Endothelial cell of umbilical vein (primary cell): ENCODE data around the gene ANKRD33B. TPM values are rescaled to one million over a fixed set of nuclear protein-coding genes. Genes with fewer than 3 reads are reported as not detected.

Experiments
- BruUV-seq: library from RNA; stranded (reverse); fragments of 400-500 nt; replicated peaks from 2 replicates; lab custom pipeline; 2021; lab: Mats Ljungman, UMichigan
- CTCF ChIA-PET: fragments of 300-600, 350-600 bp; sonication (Branson Sonifier 250); formaldehyde crosslinking; loops from one replicate; lab custom pipeline; 2021; ENCODE audit warnings: antibody characterized with exemption, inconsistent platforms; lab: Charles Lee
- POLR2A ChIA-PET: fragments of 300-600, 350-600 bp; sonication (Branson Sonifier 250); formaldehyde crosslinking; loops from one replicate; lab custom pipeline; 2021; ENCODE audit warnings: antibody characterized with exemption, inconsistent platforms; lab: Charles Lee
- DNase-seq: peaks from one replicate; pipeline ENCODE4 v3.0.0-alpha.2; 2011; ENCODE audit warnings: low read depth, low spot score
- FAIRE-seq: peaks from 2 replicates; lab custom pipeline; 2011; peaks lifted over from hg19 to GRCh38; lab: Jason Lieb, UNC
- H2AFZ ChIP-seq: 2 replicates; pipeline ENCODE4 v1.6.0; 2012; ENCODE audit warnings: low read depth, low read length, control low read depth, inconsistent platforms
- H3K27ac ChIP-seq: 2 replicates; pipeline ENCODE4 v1.5.1; 2011; ENCODE audit warnings: low read depth, mild to moderate bottlenecking, control low read depth, low read length, moderate library complexity; ENCODE audit not compliant: insufficient read depth
- H3K27me3 ChIP-seq, 2 experiments: 2 replicates each; pipeline versions ENCODE4 v1.6.0 to v1.6.1; 2011; ENCODE audit warnings: low read length in 2 of 2, mixed read lengths in 1 of 2; ENCODE audit not compliant: control insufficient read depth in 2 of 2, insufficient read depth in 2 of 2
- H3K36me3 ChIP-seq, 2 experiments: 2 replicates in 1 of 2; 3 replicates in 1 of 2; pipeline ENCODE4 v1.5.1; 2011; ENCODE audit warnings: low read length in 2 of 2, mild to moderate bottlenecking in 1 of 2, moderate library complexity in 1 of 2; ENCODE audit not compliant: control insufficient read depth in 2 of 2, insufficient read depth in 2 of 2; ENCODE audit errors: extremely low read depth in 1 of 2
- H3K4me1 ChIP-seq: 3 replicates; pipeline ENCODE4 v1.5.1; 2011; ENCODE audit warnings: mild to moderate bottlenecking, low read length; ENCODE audit not compliant: control insufficient read depth, insufficient read depth; ENCODE audit errors: extremely low read depth
- H3K4me2 ChIP-seq: 2 replicates; pipeline ENCODE4 v1.6.1; 2011; ENCODE audit warnings: low read length, control low read depth, mixed read lengths; ENCODE audit not compliant: insufficient read depth
- H3K4me3 ChIP-seq, 3 experiments: fragments of 200-600 bp in 1 of 3; sonication (generic), shearing (Covaris generic) in 1 of 3; replicated peaks in 1 of 3; 2 replicates each; pipeline ENCODE4 v1.5.1; 2011 to 2016; ENCODE audit warnings: control low read depth in 3 of 3, low read length in 3 of 3, mild to moderate bottlenecking in 2 of 3, inconsistent platforms in 1 of 3, low read depth in 1 of 3, moderate library complexity in 1 of 3; ENCODE audit not compliant: insufficient read depth in 1 of 3
- H3K79me2 ChIP-seq: 2 replicates; pipeline ENCODE4 v1.6.0; 2012; ENCODE audit warnings: low read length, inconsistent platforms; ENCODE audit not compliant: control insufficient read depth, insufficient read depth
- H3K9ac ChIP-seq: replicated peaks from 2 replicates; pipeline ENCODE3; 2011; ENCODE audit warnings: low read length, control low read depth; ENCODE audit not compliant: insufficient read depth; ENCODE audit errors: extremely low read depth
- H3K9me1 ChIP-seq: replicated peaks from 3 replicates; pipeline ENCODE4 v1.6.0; 2011; ENCODE audit warnings: mild to moderate bottlenecking, low read length; ENCODE audit not compliant: control insufficient read depth, insufficient read depth; ENCODE audit errors: extremely low read depth
- H3K9me3 ChIP-seq: replicated peaks from 2 replicates; pipeline ENCODE4 v1.5.1; 2012; ENCODE audit warnings: low read length, inconsistent platforms; ENCODE audit not compliant: control insufficient read depth, insufficient read depth
- H4K20me1 ChIP-seq: replicated peaks from 2 replicates; pipeline ENCODE3; 2011; ENCODE audit warnings: mild to moderate bottlenecking, low read length; ENCODE audit not compliant: control insufficient read depth, insufficient read depth; ENCODE audit errors: extremely low read depth
- CTCF ChIP-seq, 2 donors: IDR thresholded peaks; 1 replicate in 1 of 2; 2 replicates in 1 of 2; pipeline ENCODE4 v1.5.1; 2011; ENCODE audit warnings: low read length in 2 of 2, mild to moderate bottlenecking in 2 of 2, moderate library complexity in 2 of 2, control low read depth in 1 of 2, inconsistent platforms in 1 of 2, low read depth in 1 of 2; ENCODE audit not compliant: insufficient read depth in 1 of 2; ENCODE audit errors: extremely low read depth in 1 of 2
- JUN ChIP-seq: IDR thresholded peaks from 2 replicates; pipeline ENCODE4 v1.6.1; 2011; ENCODE audit warnings: borderline replicate concordance, low read depth; ENCODE audit not compliant: insufficient read length, insufficient read depth
- POLR2A ChIP-seq: IDR thresholded peaks from 2 replicates; pipeline ENCODE4 v1.6.1; 2012; ENCODE audit warnings: low read depth, mild to moderate bottlenecking, control low read depth, low read length
- POLR2AphosphoS5 ChIP-seq: IDR thresholded peaks from 2 replicates; pipeline ENCODE4 v1.6.1; 2012; ENCODE audit warnings: low read depth, mild to moderate bottlenecking, control low read depth, low read length, moderate library complexity; ENCODE audit not compliant: insufficient read depth
- dilution Hi-C: fragments of 300-500 bp; cut with MboI; formaldehyde crosslinking; loops from one replicate; pipeline ENCODE4 v1.15.0; 2019; ENCODE audit warnings: low sequenced_read_pairs; ENCODE audit not compliant: extremely low pct_ligation_motif_present
- intact Hi-C: fragments of 100-400 bp; cut with micrococcal nuclease; formaldehyde crosslinking; loops from one replicate; pipeline ENCODE4 v1.10.0; 2022
- polyA plus RNA-seq, 4 experiments: library from polyadenylated mRNA; depleted of rRNA in 3 of 4; stranded (reverse) in 3 of 4; unstranded in 1 of 4; fragments of >200 nt; gene quantifications; 2 replicates each; pipeline versions ENCODE4 v1.2.1 to v1.2.3, GENCODE V29; 2011 to 2012; ENCODE audit warnings: missing spikeins in 1 of 4
- total RNA-seq: library from RNA; stranded (reverse); gene quantifications from 2 replicates; pipeline ENCODE4 v1.2.3, GENCODE V29; 2021

The ANKRD33B gene
- total and polyA plus RNA-seq, 2 donors (not counting 3 experiments of a cell fraction or from before 2014, with no cell fraction given): 2.4 to 5.4 TPM

GRCh38 chr5:10556893-10557746, 6.8 kb upstream of the ANKRD33B start:
- intact Hi-C loops (no loop called here), dilution Hi-C loops (no loop called here)
- Histone ChIP-seq H3K36me3 (no peaks in the 10 kb centered on the region), H3K27ac (no peak overlapping the region), H3K4me3 (no peak overlapping the region), H3K79me2 (no peaks in the 10 kb centered on the region), H3K4me2 (no peak overlapping the region), H2AFZ (peak overlapping the region; percentile 1), H4K20me1 (no peaks in the 10 kb centered on the region), H3K4me1 (peaks cover 16% of the 10 kb centered on the region), H3K9ac (no peak overlapping the region), H3K9me3 (no peaks in the 10 kb centered on the region), H3K27me3 (no peaks in the 10 kb centered on the region), H3K9me1 (no peaks in the 10 kb centered on the region)
- CTCF ChIA-PET: interaction anchor here (0.6 to 1.3 kb wide), 4 partner anchors 15 to 70 kb away, joined by 4 to 6 read pairs (median 5); no protein-coding TSS in a partner anchor
- BruUV-seq: no TSS peak
- POLR2A ChIA-PET: no interaction called here
- TF ChIP-seq POLR2AphosphoS5: no peak
- no peak for TF ChIP-seq CTCF (IDR thresholded peaks at IDR 0.05; ENCODE audit: extremely low read depth in 1 of 2, insufficient read depth in 1 of 2, low read depth in 1 of 2, low read length in 2 of 2)
- no peak for TF ChIP-seq POLR2A
- TF ChIP-seq JUN: no peak
- no peak for FAIRE-seq
- no peak for DNase-seq
